ENCODE measurements around the gene BAIAP2L2. TPM values are rescaled to one million over a fixed set of nuclear protein-coding genes. Genes with fewer than 3 reads are reported as not detected.

BAIAP2L2 gene
- total RNA-seq, 1 donor = 3.0 TPM

- no peak overlapping the region for H3K4me3 ChIP-seq (ENCODE audit: low read depth, low read length)
- TF ChIP-seq, protein P1, sequence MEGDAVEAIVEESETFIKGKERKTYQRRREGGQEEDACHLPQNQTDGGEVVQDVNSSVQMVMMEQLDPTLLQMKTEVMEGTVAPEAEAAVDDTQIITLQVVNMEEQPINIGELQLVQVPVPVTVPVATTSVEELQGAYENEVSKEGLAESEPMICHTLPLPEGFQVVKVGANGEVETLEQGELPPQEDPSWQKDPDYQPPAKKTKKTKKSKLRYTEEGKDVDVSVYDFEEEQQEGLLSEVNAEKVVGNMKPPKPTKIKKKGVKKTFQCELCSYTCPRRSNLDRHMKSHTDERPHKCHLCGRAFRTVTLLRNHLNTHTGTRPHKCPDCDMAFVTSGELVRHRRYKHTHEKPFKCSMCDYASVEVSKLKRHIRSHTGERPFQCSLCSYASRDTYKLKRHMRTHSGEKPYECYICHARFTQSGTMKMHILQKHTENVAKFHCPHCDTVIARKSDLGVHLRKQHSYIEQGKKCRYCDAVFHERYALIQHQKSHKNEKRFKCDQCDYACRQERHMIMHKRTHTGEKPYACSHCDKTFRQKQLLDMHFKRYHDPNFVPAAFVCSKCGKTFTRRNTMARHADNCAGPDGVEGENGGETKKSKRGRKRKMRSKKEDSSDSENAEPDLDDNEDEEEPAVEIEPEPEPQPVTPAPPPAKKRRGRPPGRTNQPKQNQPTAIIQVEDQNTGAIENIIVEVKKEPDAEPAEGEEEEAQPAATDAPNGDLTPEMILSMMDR (IDR thresholded peaks at IDR 0.05; ENCODE audit: insufficient read depth, low read depth, low read length) = no peak
- no peak for DNase-seq (ENCODE audit: low read depth)
Observed at GRCh38 chr22:38075105-38075825, 35.2 kb downstream of the BAIAP2L2 start.

GRCh38 chr22:38074181-38075104 is 36.0 kb downstream of the BAIAP2L2 start:
- no peak for DNase-seq (ENCODE audit: low read depth)
- TF ChIP-seq, protein P1 (IDR thresholded peaks at IDR 0.05; ENCODE audit: insufficient read depth, low read depth, low read length) = peak; percentile 23

DNA sequence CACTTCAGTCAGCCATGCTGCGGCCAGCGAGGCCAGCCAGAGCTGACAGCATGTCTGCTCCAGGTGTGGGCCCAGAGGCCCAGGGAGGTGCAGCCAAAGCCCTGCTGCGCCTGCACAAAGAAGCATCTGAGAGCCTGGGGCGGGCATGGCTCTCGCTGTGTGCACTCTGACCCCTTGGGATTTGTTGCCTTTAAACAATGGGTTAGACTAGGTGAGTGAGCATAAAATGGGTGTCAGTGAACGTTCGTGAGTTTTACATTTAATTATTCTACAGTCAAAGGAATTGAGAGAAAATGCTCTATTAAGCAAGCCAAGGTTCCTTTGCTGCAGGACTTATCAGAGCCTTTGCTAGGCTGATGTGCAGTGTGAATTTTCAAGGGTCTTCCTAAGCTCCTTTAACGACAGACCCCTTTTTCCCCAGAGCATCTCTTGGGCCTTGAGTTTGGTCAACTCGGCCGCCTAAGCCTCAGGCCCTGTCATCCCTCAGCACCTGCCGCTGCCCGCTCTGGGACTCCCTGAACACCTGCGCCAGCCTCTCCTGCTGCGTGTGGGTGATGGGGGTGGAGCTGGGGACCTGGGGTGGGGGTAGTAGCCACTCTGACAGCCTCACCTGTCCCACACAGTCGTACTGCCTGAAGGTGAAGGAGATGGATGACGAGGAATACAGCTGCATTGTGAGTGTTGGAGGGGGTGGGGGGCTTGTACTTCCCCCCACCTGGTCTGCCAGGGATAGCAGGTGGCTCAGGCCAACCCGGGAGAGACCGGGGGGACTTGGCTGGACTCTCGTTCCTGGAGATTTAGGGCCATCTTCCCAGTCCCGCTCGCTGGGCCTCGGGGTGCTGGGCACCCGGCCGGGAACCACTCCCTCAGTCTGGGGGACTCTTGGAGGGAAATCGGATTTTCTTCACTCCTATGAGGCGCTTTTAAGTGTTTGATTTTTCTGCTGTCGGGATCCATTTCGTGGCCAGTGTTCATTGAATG is 37.0 kb downstream of the BAIAP2L2 start:
- no peak for DNase-seq (ENCODE audit: low read depth)
- no peak overlapping the region for H3K4me3 ChIP-seq (ENCODE audit: low read depth, low read length)

More at GRCh38 chr22:38074181-38075104, 36.0 kb downstream of the BAIAP2L2 start:
- no peak overlapping the region for H3K4me3 ChIP-seq (ENCODE audit: low read depth, low read length)

GRCh38 chr22:38072322-38073149 is 37.9 kb downstream of the BAIAP2L2 start:
- no peak for DNase-seq (ENCODE audit: low read depth)
- H3K4me3 ChIP-seq (ENCODE audit: low read depth, low read length) = no peak overlapping the region
- TF ChIP-seq, protein P1 (IDR thresholded peaks at IDR 0.05; ENCODE audit: insufficient read depth, low read depth, low read length) = no peak

More for the DNA sequence above, 37.0 kb downstream of the BAIAP2L2 start:
- TF ChIP-seq, protein P1 (IDR thresholded peaks at IDR 0.05; ENCODE audit: insufficient read depth, low read depth, low read length) = no peak

DNA sequence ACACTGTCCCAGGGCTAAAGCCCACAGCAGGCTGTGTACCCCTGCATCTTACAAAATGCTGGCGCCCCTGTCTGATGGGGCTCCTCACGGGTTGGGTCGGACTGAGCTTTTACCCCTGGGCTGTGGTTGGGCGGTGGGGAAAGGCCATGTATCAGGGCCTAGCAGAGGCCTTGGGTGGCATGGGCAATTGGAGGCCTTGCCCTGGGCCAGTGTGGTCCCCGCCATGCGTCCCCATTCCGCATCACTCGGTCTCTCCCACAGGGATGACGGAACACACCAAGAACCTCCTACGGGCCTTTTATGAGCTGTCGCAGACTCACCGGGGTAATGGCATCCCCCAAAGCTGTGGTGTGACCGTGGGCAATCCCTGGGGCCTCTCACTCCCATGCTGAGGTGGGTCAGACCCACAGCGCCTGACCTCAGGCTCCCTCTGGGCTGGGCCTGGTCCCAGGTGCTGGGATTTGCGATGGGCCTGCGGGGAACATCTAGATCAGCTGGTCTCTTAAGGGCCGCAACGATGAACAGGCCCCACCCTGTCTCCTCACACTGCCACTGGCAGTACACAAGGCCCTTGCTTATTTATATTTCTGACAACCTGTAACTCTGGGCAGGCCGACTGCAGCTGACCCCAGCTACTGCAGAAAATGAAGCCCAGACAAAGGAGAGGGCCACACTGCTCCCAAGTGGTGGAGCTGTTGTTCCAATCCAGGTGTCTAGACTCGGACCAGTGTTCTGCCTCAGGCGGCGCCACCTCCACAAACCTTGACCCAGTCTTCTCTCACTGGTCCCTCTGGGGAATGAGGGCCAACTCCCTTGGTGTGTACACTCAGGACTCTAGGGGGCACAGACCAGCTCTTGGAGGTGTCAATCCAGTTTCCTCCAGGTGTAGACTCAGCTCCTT is 38.8 kb downstream of the BAIAP2L2 start:
- DNase-seq (ENCODE audit: low read depth) = no peak
- TF ChIP-seq, protein P1 (IDR thresholded peaks at IDR 0.05; ENCODE audit: insufficient read depth, low read depth, low read length) = no peak
- H3K4me3 ChIP-seq (ENCODE audit: low read depth, low read length) = no peak overlapping the region

Measured in fibroblast of villous mesenchyme (primary cell).